Psoas muscle (tissue), 8 donors: Measurements from ENCODE around the gene AP2B1. TPM values are rescaled to one million over a fixed set of nuclear protein-coding genes. Genes with fewer than 3 reads are reported as not detected.

Experiments
- ATAC-seq, 4 donors: fragments of 200-7000 bp; cut with Tn5 transposase; one replicate each; pipeline ENCODE4 v1.9.1; 2020; ENCODE audit warnings: moderate library complexity in 3 of 4, mild to moderate bottlenecking in 2 of 4
- DNase-seq, 2 donors: peaks; one replicate each; pipeline ENCODE4 v3.0.0-alpha.2; 2020
- H3K27ac ChIP-seq: fragments of 200-600 bp; one replicate; pipeline ENCODE4 v1.8.0; 2022
- H3K27me3 ChIP-seq, 3 donors: fragments of 200-600 bp in 1 of 3; one replicate each; pipeline versions ENCODE4 v1.6.1 to v1.8.0; 2013 to 2022; ENCODE audit warnings: low read length in 2 of 3, mild to moderate bottlenecking in 2 of 3, moderate library complexity in 1 of 3; ENCODE audit not compliant: insufficient read depth in 3 of 3
- H3K36me3 ChIP-seq, 2 donors: fragments of 200-600 bp in 1 of 2; one replicate each; pipeline versions ENCODE4 v1.6.1 to v1.8.0; 2013 to 2022; ENCODE audit warnings: low read depth in 1 of 2, mild to moderate bottlenecking in 1 of 2, moderate library complexity in 1 of 2; ENCODE audit not compliant: insufficient read depth in 1 of 2
- H3K4me1 ChIP-seq: fragments of 200-600 bp; one replicate; pipeline ENCODE4 v1.8.0; 2022
- H3K4me3 ChIP-seq: fragments of 200-600 bp; one replicate; pipeline ENCODE4 v1.8.0; 2022; ENCODE audit warnings: mild to moderate bottlenecking
- H3K9me3 ChIP-seq: fragments of 200-600 bp; one replicate; pipeline ENCODE4 v1.8.0; 2022
- CTCF ChIP-seq: fragments of 200-600 bp; IDR thresholded peaks from one replicate; pipeline ENCODE4 v1.8.0; 2022; ENCODE audit warnings: antibody characterized with exemption
- WGBS, 3 donors: extraction: QIAGEN DNeasy Blood & Tissue Kit; methylation state at CpG; one replicate each; pipeline versions ENCODE4 v1.1.6 to v1.1.7; 2013; 5-methylcytosine and 5-hydroxymethylcytosine counted together
- intact Hi-C, 2 donors: fragments of 100-400 bp; cut with DNase I; formaldehyde crosslinking; loops; one replicate each; pipeline versions ENCODE4 v1.11.0 to v1.14.2; 2022
- polyA plus RNA-seq, 3 donors: library from polyadenylated mRNA; stranded (reverse); fragments of 200-250 nt; gene quantifications; one replicate each; pipeline ENCODE4 v1.2.3, GENCODE V29; 2013
- total RNA-seq, 4 donors: library from RNA; stranded (reverse); fragmentation: NEBNext Ultra II Directional in 2 of 4; extraction: Animal tissue kit (Norgen Biotek cat#: 25700) in 2 of 4; gene quantifications; one replicate each; pipeline versions ENCODE4 v1.2.1 to v1.2.4, GENCODE V29; 2021 to 2023
- donor health status: healthy with polysubstance abuse.
- donor health status: DM: no; HTN: no; CAD: no; lungs with moderate emphysema.
- donor health status: Bipolar disorder and iron deficiency.
- donor health status: healthy.
- donor health status: DM: yes; HTN: yes; CAD: no.
- donor health status: DM: no; HTN: no; CAD: no.
- donor health status: DM: no; HTN: no; CAD: no.
- donor health status: DM: yes; HTN: yes; CAD: no.

The AP2B1 gene
- total and polyA plus RNA-seq, 7 donors, result 20.0 to 92.4 (median 63.2) TPM

GRCh38 chr17:35726127-35726952 is 139.2 kb downstream of the AP2B1 start:
- peaks cover 7 to 41% of the 10 kb centered on the region in 2 donors for H3K36me3 ChIP-seq
- WGBS, 3 donors, result 35 to 47% (median 37%) methylated on average over 6 of the region's 6 CpGs
- H3K4me3 ChIP-seq, result no peak overlapping the region
- no peak overlapping the region for H3K27ac ChIP-seq
- intact Hi-C loops, result no loop called here
- no peaks in the 10 kb centered on the region for H3K9me3 ChIP-seq
- DNase-seq (peak; percentile 64 to 85), ATAC-seq (peak in 3 of 4 donors; percentile 33 to 50 (median 36))
- TF ChIP-seq CTCF, result no peak
- peaks cover 13% of the 10 kb centered on the region for H3K4me1 ChIP-seq
- no peaks in the 10 kb centered on the region for H3K27me3 ChIP-seq

GRCh38 chr17:35726953-35727460 is 139.9 kb downstream of the AP2B1 start:
- DNase-seq (no peak), ATAC-seq (no peak)
- Histone ChIP-seq H3K4me3 (no peak overlapping the region), H3K4me1 (peaks cover 13% of the 10 kb centered on the region), H3K36me3 (peaks cover 7 to 34% of the 10 kb centered on the region in 2 donors), H3K27me3 (no peaks in the 10 kb centered on the region), H3K27ac (no peak overlapping the region), H3K9me3 (no peaks in the 10 kb centered on the region)
- 65 to 74% (median 71%) methylated on average over 5 of the region's 5 CpGs for WGBS, 3 donors
- no peak for TF ChIP-seq CTCF
- intact Hi-C loops, result no loop called here

GRCh38 chr17:35727635-35728034 is 140.5 kb downstream of the AP2B1 start:
- H3K27me3 ChIP-seq, result no peaks in the 10 kb centered on the region
- H3K4me3 ChIP-seq, result no peak overlapping the region
- peaks cover 13% of the 10 kb centered on the region for H3K4me1 ChIP-seq
- DNase-seq (no peak), ATAC-seq (no peak)
- WGBS, 3 donors, result 80 to 91% (median 88%) methylated on average over 5 of the region's 5 CpGs
- TF ChIP-seq CTCF, result no peak
- peaks cover 7 to 31% of the 10 kb centered on the region in 2 donors for H3K36me3 ChIP-seq
- no peaks in the 10 kb centered on the region for H3K9me3 ChIP-seq
- intact Hi-C loops, result no loop called here
- H3K27ac ChIP-seq, result no peak overlapping the region

- intact Hi-C loops, result no loop called here
- DNase-seq (no peak), ATAC-seq (no peak)
- Histone ChIP-seq H3K4me1 (peaks cover 13% of the 10 kb centered on the region), H3K27me3 (no peaks in the 10 kb centered on the region), H3K27ac (no peak overlapping the region), H3K9me3 (no peaks in the 10 kb centered on the region), H3K36me3 (peaks cover 5 to 24% of the 10 kb centered on the region in 2 donors), H3K4me3 (no peak overlapping the region)
- WGBS, 3 donors, result 87 to 90% (median 90%) methylated on average over 3 of the region's 3 CpGs
- TF ChIP-seq CTCF, result no peak
Measured at GRCh38 chr17:35728551-35728950, 141.4 kb downstream of the AP2B1 start.
